HG03575 (cell line): ENCODE results near the gene PLPP2.

ENCODE experiments used
- ATAC-seq: cut with Tn5 transposase; IDR thresholded peaks from one replicate; pipeline ENCODE4 v1.9.1; 2021; ENCODE audit not compliant: unreplicated experiment, insufficient number of reproducible peaks, low FRiP score; ENCODE audit errors: extremely low read depth

Gene PLPP2

DNA sequence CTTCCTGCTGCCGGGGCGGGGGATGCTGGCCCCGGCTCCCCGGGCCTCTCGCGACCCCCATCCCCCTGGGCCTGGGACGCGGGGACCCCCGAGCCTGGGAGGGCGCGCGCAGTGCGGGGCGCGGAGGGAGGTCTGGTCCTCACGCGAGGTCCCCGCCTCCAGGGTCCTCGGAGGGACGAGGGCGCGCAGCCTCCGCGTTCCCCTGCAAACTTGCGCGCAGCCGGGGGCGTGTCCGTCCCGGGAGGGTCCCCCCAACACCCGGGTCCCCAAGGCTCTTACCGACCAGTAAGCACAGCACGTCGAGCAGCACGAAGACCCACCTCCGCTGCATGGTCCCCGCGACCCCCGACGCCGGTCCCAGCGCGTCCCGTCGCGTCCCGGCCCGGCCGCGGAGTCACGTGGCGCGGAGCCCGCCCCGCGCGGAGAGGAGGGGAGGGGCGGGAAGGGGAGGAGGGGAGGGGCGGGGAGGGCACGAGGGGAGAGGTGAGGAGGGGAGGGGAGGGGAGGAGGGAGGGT, at the start of gene PLPP2:
PLPP2 (minus strand) TSS at position 398 of the 516 bp plus-strand sequence; CDS start at position 331, 67 bp downstream.
- no peak for ATAC-seq

DNA sequence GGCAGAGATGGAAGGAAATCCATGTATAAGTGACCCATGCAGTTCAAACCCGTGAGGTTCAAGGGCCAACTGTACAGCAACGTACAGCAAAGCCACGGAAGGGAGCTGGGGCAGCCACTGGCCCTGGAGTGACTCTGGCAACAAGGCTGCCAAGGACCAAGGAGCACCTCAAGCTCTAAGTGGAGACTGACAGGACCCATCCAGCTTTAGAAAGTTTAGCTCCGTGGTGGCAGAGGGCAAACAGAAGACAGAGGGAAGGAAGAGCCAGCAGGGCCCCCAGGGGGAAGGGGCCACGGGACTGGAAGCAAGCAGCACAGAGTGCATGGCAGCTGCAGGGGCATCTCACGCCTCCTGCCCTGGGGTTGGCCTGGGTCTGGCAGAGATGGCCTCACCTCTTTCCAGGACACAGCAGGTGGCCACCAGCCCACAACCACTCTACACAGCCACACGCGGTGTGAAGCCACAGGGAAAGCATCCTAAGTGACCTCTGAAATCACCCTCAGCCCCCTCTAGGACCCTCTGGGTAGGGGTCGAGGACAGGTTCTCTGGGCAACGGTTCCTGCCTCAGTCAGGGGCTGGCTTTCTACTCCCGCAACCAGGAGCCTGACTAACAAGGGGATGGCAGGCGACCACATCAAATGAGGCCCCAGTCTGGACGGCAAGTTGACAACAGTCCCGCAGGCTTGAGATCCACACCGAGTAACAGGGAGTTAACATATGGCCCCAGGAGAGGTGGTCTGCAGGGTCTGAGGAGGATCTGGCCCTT, 49.6 kb upstream of the PLPP2 start:
- no peak for ATAC-seq

DNA sequence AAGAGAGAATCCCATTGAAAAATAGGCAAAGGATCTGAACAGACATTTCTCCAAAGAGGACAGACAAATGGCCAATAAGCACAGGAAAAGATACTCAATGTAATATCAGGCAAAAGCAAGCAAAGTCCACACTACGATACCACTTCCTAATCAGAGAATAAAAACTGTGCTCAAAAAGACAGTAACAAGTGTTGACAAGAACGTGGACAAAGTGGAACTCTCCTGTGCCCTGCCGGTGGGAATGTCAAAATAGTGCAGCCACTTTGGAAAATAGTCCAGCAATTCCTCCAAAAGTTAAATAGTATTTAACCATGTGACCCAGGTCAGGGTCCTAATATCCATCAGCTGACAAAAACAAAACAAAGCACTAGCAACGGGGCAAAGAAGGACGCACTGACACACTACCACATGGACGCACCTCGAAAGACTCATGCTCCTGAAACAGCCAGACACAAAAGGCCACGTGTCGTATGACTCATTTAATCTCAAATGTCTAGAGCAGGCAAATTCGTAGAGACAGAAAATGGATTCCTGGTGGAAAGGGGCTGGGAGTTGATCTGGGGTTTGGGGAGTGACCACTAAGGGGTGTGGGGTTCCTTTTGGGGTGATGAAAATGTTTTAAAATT, 48.2 kb upstream of the PLPP2 start:
- no peak for ATAC-seq

DNA sequence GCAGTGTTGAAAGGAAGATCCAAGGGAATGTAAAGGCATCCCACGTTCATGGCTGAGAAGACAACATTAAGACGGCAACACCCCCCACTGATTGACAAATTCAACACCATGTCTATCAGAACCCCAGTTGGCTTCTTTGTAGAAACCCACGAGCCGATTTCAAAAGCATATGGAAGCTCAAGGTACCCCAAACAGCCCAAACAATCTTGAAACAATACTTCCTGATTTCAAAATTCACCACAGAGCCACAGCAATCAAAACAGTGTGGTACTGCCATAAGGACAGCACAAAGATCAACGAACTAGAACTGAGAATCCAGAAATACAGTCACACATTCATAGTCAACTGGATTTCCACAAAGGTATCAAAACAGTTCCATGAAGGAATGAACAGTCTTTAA, 47.2 kb upstream of the PLPP2 start:
- no peak for ATAC-seq

DNA sequence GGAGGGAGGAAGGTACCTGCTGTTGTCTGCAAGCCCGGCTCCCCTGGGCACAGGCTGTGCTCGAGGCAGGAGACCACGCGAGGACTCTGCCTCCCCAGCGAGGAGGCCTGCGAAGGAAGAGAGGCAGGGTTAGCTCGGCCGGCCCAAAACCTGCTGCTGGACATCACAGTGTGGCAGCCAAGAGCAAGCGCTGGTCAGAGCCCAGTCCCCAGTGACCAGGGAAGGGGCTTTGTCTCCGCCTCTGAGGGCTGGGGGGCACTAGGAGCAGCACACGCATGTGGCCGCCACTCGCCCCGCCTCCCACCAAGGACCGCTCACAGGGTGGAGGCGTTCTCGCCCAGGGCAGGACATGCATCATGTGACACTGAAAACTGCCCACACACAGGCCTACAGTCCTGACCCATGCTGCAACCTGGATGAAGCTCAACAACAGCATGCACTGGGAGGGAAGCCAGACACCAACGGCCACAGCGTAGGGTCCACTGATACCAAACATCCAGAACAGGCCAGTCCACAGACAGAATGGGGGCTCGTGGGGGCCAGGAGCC, 44.9 kb upstream of the PLPP2 start:
- ATAC-seq, result no peak

DNA sequence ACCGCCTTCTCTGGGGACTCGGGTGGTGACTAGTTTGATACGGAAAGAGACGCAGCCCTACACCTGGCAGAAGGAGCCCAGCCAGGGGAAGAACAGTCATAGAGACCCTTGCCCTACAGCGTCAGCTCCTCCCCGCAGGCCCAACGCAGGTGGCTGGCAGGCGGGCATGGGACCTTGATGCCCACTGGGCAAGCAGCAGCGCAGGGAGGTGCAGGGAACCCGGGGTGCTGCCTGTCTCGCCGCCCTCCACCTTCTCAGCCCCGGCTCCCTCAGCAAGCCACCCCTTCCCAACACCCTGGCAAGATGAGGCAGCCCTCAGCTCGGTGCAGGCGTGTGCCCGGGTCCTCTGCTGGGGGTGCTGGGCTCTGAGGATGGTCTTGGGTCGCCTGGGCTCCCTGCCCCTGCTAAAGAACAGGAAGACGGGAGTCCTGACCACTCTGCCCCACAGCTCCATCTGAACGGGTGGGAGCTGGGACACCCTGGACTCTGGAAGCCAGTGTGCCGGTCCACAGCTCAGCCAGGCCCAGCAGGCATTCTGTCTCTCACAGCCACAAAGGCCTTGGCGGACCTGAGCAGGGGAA, 44.4 kb upstream of the PLPP2 start:
- ATAC-seq, result no peak

DNA sequence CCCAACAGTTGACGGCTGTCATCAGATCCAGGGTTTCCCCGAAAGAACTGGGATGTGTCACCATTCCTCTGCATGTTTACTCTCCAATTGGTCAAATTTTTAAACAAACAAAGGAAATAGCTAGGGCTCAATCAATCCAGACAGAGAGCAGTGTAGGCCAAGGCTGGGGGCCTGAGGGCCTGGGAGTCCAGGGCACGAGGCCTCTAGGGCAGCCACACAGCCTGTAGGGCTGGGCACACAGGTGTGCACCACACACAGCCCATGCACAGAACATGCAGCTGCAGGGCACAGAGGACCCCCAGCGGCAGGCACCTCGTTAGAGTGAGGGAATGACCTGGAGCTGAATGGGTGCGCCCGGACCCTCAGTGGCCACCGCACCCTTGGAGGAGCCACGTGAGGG, 43.9 kb upstream of the PLPP2 start:
- ATAC-seq, result no peak

DNA sequence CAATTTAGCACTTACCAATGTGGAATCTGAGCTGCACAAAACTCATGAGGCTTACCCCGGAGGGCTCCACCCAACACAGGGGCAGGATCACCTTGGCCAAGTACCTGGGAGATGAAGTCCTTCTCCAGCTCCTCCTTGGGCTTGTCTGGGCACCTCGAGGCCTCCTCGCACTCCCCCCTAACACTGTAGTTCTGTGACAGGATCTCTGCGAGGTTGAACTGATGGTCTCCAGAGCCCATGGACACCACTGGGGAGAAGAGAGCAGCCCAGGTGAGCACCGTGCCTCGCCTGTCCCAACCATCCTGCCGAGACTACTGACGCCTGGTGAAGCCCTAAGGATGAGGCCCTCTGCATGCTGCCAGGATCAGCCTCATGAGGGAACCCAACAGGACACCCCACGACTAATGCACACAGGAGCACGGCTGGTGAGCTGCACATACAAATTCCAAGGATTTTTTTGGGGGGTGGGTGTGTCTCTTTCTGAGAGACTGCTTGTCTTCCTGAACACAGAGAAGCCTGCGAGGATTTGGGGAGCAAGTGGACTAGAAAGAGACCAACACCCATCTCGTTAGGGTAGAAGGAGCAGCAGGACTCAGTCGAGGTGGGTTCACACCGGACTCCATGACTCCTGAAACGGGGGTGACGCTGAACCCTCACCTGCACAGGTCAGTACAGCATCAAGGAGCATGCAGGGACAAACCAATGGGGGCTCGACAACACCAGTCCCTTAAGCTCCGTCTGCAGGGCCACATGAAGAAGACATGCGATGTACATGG, 43.3 kb upstream of the PLPP2 start:
- no peak for ATAC-seq

DNA sequence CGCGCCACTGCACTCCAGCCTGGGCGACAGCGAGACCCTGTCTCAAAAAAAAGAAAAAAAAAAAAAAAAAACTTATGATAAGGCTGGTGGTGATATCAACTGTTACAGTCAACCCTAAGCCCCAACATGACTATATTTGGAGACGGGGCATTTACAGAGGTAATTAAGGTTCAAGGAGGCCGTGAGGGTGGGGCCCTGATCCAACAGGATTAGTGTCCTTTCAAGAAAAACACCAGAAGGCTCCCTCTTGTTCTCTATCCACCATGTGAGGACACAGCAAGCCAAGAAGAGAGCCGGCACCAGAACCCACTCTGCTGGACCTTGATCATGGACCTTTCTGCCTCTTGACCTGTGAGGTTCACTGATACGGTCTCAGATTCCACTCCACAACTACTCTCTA, 39.3 kb upstream of the PLPP2 start:
- no peak for ATAC-seq

DNA sequence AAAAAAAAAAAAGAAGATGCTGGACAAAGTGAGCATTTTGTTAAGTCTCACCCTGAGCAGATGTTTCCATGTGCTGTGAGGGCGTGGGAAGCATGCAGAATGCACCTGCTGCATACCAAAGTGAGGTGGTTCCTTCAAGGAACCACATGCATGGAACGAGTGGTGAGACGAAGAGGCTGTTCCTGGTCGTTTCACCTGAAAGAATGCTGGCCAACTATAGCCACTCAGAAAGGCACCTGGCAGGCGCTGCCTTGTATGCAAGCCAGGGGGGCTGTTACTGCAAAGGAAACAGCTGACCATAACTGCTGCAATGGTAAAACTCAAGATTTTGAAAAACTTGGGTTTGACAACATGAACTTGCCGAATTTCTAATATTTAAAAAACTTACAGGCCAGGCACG, 38.7 kb upstream of the PLPP2 start:
- ATAC-seq, result no peak

DNA sequence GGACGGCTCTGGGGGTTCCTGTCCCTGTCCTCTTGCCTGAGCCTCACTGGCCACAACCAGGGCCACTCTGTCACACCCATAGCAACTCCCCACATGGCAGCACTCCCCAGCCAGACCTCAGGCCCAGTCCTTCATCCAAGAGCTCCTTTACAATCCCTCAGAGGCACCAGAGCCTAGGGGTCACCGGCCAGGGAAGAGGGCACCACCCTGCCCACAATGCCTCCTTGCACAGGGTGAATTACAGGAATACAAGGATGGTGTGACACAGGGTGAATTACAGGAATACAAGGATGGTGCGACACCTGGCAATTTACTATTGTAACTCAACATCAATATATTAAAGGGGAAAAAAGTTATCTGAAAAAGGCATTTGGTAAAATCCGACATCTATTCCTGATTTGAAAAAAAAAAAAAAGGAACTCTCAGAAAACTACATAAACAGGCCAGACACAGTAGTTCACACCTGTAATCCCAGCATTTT, 36.9 kb upstream of the PLPP2 start:
- ATAC-seq, result no peak

DNA sequence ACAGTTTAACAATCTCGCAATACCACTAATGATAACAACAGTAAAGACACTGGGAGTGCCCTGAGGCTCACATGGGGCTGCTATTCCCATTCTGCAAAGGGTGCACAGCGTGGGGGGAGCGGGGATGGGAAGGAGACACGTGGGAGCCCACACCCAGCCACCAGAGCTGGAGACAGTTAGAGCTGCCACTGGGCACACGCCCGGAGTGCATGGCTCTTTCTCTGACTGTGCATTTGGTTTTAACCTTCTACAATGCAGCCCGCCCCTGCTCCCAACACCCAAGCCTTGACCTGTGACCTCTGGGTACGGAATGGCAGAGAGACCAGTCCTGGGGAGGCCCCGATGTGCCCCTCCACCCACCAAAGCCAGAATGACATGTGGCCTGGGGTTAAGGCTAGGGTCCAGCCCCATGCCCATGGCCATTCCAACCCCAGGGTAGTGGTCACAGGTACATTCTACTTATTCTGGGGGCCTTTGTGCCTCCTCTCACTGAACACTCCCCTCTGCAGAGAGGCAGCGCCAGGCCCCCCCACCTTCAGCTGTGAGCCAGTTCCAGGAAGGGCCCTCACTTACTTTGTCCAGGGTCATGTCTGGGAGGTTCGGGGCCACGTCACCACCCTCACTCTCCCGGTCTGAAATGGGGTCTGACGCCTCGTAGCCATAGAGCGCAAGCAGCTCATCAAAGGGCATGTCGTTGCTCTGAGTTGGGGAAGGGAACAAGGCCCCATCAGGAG, 36.3 kb upstream of the PLPP2 start:
- ATAC-seq, result no peak

DNA sequence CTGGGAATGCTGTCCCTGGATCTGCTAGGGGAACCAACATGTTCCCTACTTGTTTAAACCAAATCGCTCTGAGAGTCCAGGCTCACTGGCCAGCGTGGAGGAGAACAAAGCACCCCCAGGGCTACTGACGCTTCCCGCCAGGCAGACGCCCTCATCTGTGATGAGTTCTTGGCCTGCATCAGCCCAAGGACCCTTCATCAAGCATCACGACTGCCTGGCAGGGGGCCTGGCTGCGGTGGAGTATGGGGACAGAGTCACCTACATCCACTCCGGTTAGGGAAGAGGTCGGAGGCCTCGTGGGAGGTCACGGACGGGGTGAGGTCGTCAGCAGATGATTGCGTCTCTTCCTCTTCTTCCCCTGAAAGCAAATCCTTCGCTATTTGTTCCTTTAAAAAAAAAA, 35.7 kb upstream of the PLPP2 start:
- no peak for ATAC-seq

DNA sequence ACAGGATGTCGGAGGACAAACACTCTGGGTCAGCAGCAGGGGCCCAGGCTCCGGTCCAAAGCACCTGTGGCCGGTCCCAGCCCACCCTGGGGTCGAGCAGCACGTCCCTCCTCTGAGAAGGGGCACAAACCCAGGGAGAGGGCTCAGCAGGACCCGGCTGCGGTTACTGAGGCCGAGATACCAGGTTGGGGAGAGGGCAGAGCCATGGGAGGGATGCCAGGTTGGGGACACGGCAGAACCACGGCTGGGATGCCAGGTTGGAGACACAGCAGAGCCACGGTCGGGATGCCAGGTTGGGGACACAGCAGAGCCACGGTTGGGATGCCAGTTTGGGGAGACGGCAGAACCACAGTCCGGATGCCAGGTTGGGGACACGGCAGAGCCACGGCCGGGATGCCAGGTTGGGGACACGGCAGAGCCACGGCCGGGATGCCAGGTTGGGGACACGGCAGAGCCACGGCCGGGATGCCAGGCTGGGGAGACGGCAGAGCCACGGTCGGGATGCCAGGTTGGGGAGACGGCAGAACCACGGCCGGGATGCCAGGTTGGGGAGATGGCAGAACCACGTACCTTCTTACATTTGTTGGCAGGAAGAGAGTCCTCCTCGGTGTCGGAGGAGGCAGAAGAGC, 34.8 kb upstream of the PLPP2 start:
- no peak for ATAC-seq

DNA sequence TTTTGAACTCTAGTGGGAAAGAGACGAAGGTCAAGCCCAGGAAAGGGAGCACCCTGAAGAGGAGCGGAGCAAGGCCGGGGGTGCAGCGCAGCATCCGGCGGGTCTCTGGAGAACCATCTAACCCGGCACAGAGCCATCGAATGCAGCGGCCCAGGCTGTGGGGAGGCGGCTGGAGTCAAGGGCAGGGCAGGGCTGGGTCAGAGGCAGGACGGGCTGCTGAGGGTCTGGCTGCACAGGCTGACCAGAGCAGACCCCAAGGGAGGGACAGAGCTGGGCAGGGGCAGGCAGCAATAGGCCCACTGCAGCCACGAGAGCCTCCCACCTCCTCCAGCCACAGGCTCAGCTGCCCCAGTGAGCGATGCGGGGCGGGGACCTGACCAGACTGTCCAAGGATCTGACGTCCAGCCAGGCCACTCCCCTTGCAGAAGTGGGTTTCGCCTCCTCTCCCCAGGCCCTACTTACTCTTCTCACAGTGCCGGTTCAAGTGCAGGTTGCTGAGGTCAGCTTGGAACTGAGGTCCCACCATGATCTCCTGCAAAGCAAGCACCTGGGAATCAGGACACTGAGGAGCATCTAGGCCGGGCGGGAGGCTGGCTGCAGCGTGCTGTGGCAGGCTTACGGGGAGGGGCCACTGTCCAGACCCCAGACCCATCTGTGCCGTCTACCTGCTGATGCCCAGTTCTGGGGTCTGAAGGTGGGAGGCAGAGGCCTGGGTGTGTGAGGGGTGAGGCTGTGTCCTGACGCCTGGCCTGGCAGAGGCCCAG, 34.2 kb upstream of the PLPP2 start:
- no peak for ATAC-seq

DNA sequence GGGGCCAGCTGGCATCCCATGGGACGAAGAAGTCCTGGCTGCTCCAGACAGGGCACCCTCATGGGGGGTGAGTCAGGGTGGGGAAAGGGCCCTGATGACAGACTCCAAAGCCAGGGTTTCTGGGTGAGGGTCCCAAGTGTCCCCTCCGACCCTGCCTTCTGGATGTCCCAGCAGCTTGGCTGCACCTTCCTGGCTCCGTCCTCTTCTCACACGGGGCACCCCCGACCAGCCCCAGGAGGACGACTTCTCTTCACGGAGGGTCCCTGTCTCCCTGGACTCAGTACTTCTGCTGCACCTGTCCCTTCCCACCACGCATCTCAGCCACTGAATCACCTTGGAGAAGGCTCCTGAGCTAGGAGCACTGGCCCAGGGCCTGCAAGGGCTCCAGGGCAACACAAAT, 33.5 kb upstream of the PLPP2 start:
- ATAC-seq, result no peak

DNA sequence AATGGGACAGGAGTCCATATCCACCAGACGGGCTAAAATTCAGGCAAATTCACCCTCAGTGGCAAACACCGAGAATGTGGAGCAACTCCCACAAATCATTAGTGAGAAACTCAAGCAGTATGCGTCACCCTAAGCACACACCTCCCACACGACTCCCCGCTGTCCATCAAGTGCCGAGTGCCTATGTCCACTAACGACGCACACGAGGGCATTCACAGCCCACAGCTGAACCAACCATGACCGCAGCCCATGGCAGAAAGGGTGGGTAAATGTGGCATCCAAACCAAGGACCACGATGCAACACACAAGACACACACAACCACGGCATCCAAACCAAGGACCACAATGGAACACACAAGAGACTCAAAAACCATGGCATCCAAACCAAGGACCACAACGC, 31.4 kb upstream of the PLPP2 start:
- ATAC-seq, result no peak

DNA sequence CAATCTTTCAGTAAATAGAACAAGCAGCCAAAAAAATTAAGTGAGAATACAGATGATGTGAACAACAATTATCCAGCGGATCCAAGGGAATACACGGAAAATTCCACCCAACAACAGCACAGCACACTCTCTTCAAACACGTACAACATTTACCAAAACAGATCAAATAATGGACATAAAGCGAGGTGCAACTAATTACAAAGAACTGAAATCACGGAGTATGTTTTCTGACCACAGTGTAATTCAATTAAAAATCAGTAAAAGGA, 27.2 kb upstream of the PLPP2 start:
- no peak for ATAC-seq
